Fibroblast of skin of back (primary cell): ENCODE measurements around the gene KCNN4.

Experiments used
- DNase-seq: peaks from one replicate; pipeline ENCODE4 v3.0.0-alpha.2; 2013

The KCNN4 gene

GRCh38 chr19:43798546-43799409, 18.0 kb upstream of the KCNN4 start:
- DNase-seq: peak; percentile 10

GRCh38 chr19:43798026-43798545, 17.3 kb upstream of the KCNN4 start:
- no peak for DNase-seq

- no peak for DNase-seq
These were observed 16.8 kb upstream of the KCNN4 start for GRCh38 chr19:43797556-43797955.

GRCh38 chr19:43797118-43797517, 16.3 kb upstream of the KCNN4 start:
- DNase-seq: no peak

- DNase-seq: no peak
These were observed 9.8 kb upstream of the KCNN4 start for GRCh38 chr19:43790587-43790986.

GRCh38 chr19:43789029-43789428, 8.3 kb upstream of the KCNN4 start:
- peak; percentile 47 for DNase-seq

GRCh38 chr19:43786665-43787064, 5.9 kb upstream of the KCNN4 start:
- no peak for DNase-seq

- DNase-seq: peak; percentile 72
These were observed 4.4 kb upstream of the KCNN4 start for GRCh38 chr19:43784981-43785808.

GRCh38 chr19:43784241-43784980, 3.6 kb upstream of the KCNN4 start:
- peak; percentile 91 for DNase-seq

- DNase-seq: no peak
These were observed 2.9 kb upstream of the KCNN4 start for GRCh38 chr19:43783636-43784035.

GRCh38 chr19:43782689-43783231, 2.0 kb upstream of the KCNN4 start:
- no peak for DNase-seq

- no peak for DNase-seq
These were observed 1.5 kb upstream of the KCNN4 start for GRCh38 chr19:43782311-43782660.

GRCh38 chr19:43781630-43782310, 997 bp upstream of the KCNN4 start:
- DNase-seq: no peak

- DNase-seq: no peak
These were observed 953 bp downstream of the KCNN4 start for GRCh38 chr19:43779820-43780219.

GRCh38 chr19:43779147-43779819, 1.5 kb downstream of the KCNN4 start:
- DNase-seq: no peak

GRCh38 chr19:43778651-43779050, 2.1 kb downstream of the KCNN4 start:
- no peak for DNase-seq

- DNase-seq: peak; percentile 81
These were observed 3.5 kb downstream of the KCNN4 start for GRCh38 chr19:43777163-43777695.

GRCh38 chr19:43776286-43776685, 4.5 kb downstream of the KCNN4 start:
- DNase-seq: no peak

- no peak for DNase-seq
These were observed 5.4 kb downstream of the KCNN4 start for GRCh38 chr19:43775299-43775890.

- peak; percentile 40 for DNase-seq
These were observed 5.9 kb downstream of the KCNN4 start for GRCh38 chr19:43774940-43775258.
